ENCODE results near the gene UBXN7.
A peak's percentile ranks its signal among the peaks of the same experiment; 100 is the strongest.

Gene UBXN7

DNA sequence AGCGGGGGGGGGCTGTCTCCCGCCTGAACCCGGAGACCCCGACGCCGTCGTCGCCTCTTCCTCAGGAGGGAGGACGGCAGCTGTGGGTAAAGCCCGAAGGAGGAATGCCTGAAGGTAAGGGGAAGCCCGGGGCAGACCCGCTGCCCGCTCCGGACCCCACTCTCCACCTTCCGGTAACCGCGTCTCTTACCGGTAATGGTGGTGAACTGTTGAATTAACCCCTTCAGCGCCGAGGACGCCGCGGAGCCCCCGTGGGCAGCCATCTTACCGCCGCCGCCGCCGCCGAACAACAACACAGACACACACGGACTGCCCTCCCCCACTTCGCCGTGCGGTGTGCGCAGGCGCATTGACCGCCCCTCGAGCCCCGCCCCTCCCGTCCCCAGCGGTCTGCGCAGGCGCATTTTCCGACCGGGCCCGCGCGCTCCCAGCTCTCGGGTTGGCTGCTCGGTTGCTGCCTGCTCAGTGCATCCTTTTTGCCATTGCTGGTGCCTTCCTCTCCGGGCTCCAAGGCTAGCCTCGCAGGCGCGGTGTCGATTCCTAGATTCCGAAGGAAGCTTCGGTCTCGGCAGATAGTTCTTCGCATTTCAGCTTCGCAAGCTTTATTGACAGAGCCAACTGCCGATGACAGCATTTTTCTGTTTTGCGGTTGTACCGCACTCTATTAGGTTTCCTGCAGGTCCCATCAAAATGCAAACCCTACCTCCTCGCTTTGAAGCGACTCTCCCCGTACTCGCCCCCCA lies at the start of gene UBXN7 (continued):
- TF ChIP-seq ZNF335 (tag by site-specific recombination; conservative IDR thresholded peaks at IDR 0.05) (peak; percentile 74), ZNF629 (tag by site-specific recombination; IDR thresholded peaks at IDR 0.05) (no peak; the same call in 1 of the 2 replicates), ZNF202 (tag by site-specific recombination; IDR thresholded peaks at IDR 0.05; ENCODE audit: borderline replicate concordance) (no peak), MZF1 (tag by site-specific recombination; IDR thresholded peaks at IDR 0.05; ENCODE audit: borderline replicate concordance) (no peak), ZNF660 (tag by site-specific recombination; IDR thresholded peaks at IDR 0.05) (peak; percentile 35; the same call in 1 of the 2 replicates), ZNF16 (tag by site-specific recombination; IDR thresholded peaks at IDR 0.05; ENCODE audit: low read depth) (no peak), ZBTB20 (tag by site-specific recombination; IDR thresholded peaks at IDR 0.05) (peak; percentile 50; the same call in 1 of the 2 replicates), ZNF10 (tag by site-specific recombination; IDR thresholded peaks at IDR 0.05) (no peak), ZNF155 (tag by site-specific recombination; IDR thresholded peaks at IDR 0.05) (no peak), ZNF670 (tag by site-specific recombination; IDR thresholded peaks at IDR 0.05; ENCODE audit: low read depth) (no peak), ZNF555 (tag by site-specific recombination; conservative IDR thresholded peaks at IDR 0.05) (no peak), ZNF624 (tag by site-specific recombination; IDR thresholded peaks at IDR 0.05) (no peak), SALL2 (tag by site-specific recombination; IDR thresholded peaks at IDR 0.05; ENCODE audit: borderline replicate concordance) (no peak), ZNF140 (tag by site-specific recombination; IDR thresholded peaks at IDR 0.05) (no peak), SCRT1 (tag by site-specific recombination; IDR thresholded peaks at IDR 0.05; ENCODE audit: borderline replicate concordance) (no peak), ZNF391 (tag by site-specific recombination; IDR thresholded peaks at IDR 0.05; ENCODE audit: borderline replicate concordance, low read depth) (no peak), ZNF792 (tag by site-specific recombination; IDR thresholded peaks at IDR 0.05) (no peak), TRIM28 (IDR thresholded peaks at IDR 0.05; ENCODE audit: borderline replicate concordance, low read length) (peak; percentile 75; the same call in 1 of the 2 replicates), HOXA7 (CRISPR knock-in tag; IDR thresholded peaks at IDR 0.05; ENCODE audit: borderline replicate concordance) (no peak), ZFP41 (tag by site-specific recombination; IDR thresholded peaks at IDR 0.05; ENCODE audit: borderline replicate concordance) (no peak), ZNF747 (tag by site-specific recombination; IDR thresholded peaks at IDR 0.05) (no peak), ZBTB7A (tag by site-specific recombination; IDR thresholded peaks at IDR 0.05; ENCODE audit: low read depth) (peak; percentile 58; the same call in 1 of the 2 replicates), ZNF529 (tag by site-specific recombination; IDR thresholded peaks at IDR 0.05; ENCODE audit: insufficient replicate concordance) (no peak), ZNF664 (tag by site-specific recombination; IDR thresholded peaks at IDR 0.05) (no peak), ZNF24 (tag by site-specific recombination; IDR thresholded peaks at IDR 0.05) (0 out of 2 replicates have a peak, but pooled peaks have one; percentile 22), SCRT2 (tag by site-specific recombination; IDR thresholded peaks at IDR 0.05) (peak; percentile 40; the same call in 1 of the 2 replicates), ZNF701 (tag by site-specific recombination; IDR thresholded peaks at IDR 0.05) (no peak), ZNF561 (tag by site-specific recombination; IDR thresholded peaks at IDR 0.05; ENCODE audit: borderline replicate concordance) (no peak)
- TF ChIP-seq, protein P1, sequence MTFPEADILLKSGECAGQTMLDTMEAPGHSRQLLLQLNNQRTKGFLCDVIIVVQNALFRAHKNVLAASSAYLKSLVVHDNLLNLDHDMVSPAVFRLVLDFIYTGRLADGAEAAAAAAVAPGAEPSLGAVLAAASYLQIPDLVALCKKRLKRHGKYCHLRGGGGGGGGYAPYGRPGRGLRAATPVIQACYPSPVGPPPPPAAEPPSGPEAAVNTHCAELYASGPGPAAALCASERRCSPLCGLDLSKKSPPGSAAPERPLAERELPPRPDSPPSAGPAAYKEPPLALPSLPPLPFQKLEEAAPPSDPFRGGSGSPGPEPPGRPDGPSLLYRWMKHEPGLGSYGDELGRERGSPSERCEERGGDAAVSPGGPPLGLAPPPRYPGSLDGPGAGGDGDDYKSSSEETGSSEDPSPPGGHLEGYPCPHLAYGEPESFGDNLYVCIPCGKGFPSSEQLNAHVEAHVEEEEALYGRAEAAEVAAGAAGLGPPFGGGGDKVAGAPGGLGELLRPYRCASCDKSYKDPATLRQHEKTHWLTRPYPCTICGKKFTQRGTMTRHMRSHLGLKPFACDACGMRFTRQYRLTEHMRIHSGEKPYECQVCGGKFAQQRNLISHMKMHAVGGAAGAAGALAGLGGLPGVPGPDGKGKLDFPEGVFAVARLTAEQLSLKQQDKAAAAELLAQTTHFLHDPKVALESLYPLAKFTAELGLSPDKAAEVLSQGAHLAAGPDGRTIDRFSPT (tag by site-specific recombination; IDR thresholded peaks at IDR 0.05) = no peak
- TF ChIP-seq, protein P2, sequence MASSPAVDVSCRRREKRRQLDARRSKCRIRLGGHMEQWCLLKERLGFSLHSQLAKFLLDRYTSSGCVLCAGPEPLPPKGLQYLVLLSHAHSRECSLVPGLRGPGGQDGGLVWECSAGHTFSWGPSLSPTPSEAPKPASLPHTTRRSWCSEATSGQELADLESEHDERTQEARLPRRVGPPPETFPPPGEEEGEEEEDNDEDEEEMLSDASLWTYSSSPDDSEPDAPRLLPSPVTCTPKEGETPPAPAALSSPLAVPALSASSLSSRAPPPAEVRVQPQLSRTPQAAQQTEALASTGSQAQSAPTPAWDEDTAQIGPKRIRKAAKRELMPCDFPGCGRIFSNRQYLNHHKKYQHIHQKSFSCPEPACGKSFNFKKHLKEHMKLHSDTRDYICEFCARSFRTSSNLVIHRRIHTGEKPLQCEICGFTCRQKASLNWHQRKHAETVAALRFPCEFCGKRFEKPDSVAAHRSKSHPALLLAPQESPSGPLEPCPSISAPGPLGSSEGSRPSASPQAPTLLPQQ (tag by site-specific recombination; IDR thresholded peaks at IDR 0.05) = no peak
- TF ChIP-seq, protein P3, sequence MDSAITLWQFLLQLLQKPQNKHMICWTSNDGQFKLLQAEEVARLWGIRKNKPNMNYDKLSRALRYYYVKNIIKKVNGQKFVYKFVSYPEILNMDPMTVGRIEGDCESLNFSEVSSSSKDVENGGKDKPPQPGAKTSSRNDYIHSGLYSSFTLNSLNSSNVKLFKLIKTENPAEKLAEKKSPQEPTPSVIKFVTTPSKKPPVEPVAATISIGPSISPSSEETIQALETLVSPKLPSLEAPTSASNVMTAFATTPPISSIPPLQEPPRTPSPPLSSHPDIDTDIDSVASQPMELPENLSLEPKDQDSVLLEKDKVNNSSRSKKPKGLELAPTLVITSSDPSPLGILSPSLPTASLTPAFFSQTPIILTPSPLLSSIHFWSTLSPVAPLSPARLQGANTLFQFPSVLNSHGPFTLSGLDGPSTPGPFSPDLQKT (IDR thresholded peaks at IDR 0.05; ENCODE audit: borderline replicate concordance, low read depth, low read length) = no peak
- TF ChIP-seq, protein P4, sequence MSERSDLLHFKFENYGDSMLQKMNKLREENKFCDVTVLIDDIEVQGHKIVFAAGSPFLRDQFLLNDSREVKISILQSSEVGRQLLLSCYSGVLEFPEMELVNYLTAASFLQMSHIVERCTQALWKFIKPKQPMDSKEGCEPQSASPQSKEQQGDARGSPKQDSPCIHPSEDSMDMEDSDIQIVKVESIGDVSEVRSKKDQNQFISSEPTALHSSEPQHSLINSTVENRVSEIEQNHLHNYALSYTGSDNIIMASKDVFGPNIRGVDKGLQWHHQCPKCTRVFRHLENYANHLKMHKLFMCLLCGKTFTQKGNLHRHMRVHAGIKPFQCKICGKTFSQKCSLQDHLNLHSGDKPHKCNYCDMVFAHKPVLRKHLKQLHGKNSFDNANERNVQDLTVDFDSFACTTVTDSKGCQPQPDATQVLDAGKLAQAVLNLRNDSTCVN (tag by site-specific recombination; optimal IDR thresholded peaks at IDR 0.05) = peak; percentile 63
- TF ChIP-seq, protein P5, sequence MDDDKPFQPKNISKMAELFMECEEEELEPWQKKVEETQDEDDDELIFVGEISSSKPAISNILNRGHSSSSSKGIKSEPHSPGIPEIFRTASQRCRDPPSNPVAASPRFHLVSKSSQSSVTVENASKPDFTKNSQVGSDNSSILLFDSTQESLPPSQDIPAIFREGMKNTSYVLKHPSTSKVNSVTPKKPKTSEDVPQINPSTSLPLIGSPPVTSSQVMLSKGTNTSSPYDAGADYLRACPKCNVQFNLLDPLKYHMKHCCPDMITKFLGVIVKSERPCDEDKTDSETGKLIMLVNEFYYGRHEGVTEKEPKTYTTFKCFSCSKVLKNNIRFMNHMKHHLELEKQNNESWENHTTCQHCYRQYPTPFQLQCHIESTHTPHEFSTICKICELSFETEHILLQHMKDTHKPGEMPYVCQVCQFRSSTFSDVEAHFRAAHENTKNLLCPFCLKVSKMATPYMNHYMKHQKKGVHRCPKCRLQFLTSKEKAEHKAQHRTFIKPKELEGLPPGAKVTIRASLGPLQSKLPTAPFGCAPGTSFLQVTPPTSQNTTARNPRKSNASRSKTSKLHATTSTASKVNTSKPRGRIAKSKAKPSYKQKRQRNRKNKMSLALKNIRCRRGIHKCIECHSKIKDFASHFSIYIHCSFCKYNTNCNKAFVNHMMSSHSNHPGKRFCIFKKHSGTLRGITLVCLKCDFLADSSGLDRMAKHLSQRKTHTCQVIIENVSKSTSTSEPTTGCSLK (tag by site-specific recombination; IDR thresholded peaks at IDR 0.05) = no peak

Data from HEK293 (cell line).